ENCODE measurements around the gene PXDC1. TPM values are rescaled to one million over a fixed set of nuclear protein-coding genes. Genes with fewer than 3 reads are reported as not detected.
"Not testable (repeated sequence)": the region's sequence is repeated elsewhere in the genome, so short reads cannot be mapped to it uniquely, and the experiment has no call there.

The PXDC1 gene
- total RNA-seq, 1 donor from 2014 or later = 22.9 TPM

DNA sequence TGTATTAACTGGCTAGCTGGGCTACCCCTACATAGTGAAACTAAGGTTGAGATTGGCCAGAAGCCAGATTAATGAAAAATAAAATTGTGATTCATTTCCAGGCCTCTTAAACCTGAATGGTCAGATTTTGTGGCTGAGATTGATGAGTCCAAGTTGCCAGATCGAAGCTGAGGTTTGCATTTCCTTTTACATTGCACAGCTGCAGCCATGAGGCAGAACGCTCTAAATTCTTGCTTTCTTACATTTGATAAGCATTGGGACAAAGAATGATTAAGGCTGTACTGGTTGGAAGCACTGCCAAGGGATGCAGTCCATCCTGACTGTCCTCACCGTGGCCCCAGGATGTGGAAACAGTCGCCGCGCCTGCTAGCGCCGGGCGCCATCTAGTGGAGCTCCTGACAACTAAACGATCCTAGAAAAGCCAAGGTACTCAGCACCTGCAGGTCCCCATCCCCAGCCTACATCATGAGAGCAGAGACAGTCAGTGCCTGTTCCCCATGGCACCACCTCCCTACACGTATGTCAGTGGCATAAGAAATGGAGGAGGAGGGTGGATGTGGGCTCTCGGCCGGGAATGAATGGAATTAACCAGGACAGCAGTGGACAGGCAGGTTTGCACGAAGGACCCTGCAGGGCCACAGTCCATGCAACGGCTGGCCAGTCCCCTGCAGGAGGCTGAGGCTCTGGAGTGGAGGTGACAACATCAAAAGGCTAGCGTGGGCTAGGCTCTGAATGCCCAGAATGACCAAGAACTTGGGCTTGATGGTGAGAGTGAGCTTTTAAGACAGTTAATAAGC, 19.0 kb downstream of the PXDC1 start:
- peak; percentile 77 for DNase-seq (ENCODE audit: low spot score)

DNA sequence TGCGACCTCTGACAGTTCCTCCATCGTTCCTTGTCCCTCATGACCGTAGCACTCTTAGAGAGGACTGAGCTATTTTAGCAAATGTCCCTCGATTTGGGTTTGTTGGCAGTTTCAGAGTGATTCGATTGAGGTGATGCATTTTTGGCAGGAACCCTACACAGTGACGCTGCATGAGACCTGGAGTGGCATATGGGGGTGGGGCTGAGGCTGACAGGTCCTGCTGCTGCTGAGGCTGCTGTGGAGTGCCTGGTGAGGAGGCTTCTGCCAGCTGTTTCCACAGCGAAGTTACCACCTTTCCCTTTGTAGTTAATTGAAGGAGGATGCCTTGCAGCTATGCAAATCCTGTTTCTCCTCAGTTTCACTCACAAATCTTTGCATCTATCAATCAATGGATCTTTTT, 19.8 kb downstream of the PXDC1 start:
- DNase-seq (ENCODE audit: low spot score) = no peak

DNA sequence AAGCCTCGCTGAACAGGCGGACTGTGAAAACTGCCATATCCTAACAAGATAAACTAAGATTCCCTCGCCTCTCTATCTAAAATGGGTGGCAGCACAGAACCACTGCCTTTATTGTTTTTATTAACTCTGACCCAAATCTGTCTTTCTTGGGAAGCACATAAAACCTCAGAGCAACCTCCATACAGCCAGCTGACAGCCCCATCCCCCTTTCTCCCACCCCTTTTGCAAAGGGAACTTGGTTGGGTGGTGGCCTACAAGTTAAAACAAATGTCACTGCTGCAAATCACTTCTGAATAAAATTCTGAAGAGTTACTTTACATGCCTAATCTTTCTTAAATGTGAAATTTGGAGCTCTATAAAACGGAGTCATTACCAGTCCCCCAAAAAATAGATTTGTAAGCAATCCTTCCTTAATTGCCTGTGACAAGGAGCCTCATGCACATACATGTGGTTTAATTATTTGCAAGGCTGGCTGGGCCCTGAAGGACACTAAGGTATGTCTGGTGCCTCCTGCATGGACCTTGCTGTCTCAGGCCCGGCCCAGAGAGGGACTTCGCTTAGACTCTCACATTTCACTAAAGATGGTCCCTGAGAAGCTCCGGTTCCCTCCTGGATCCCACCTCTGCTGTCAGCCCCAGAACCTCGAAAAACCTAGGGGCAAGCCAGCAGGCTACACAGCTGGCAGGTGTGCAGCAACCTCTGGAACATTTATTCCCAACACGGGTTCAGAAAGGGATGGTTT, 21.7 kb downstream of the PXDC1 start:
- DNase-seq (ENCODE audit: low spot score) = no peak

DNA sequence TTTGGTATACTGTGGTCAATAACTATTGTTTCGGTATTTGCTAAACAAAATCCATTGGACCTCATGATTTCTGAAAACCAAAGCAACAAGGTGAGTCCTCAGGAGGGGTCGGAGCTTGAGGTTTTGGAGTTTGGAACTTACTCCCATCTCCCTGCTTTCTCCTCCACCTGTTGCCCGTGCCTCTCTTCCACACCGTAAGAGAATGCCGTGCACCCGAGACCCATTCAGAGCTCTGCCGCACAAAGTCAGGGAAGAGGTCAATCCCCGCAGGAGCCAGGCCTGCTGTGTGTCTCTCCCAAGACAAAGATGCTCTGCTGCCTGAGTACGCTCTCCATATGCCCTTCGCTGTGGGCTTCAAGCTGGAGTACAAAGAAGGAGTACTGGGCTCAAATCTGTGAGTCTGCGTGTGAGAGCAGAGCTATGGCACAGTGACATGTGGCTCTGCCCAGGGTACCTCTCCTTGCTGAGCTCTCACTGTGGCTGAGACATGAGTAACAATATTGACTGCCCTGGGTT, 23.9 kb downstream of the PXDC1 start:
- DNase-seq (ENCODE audit: low spot score) = no peak

DNA sequence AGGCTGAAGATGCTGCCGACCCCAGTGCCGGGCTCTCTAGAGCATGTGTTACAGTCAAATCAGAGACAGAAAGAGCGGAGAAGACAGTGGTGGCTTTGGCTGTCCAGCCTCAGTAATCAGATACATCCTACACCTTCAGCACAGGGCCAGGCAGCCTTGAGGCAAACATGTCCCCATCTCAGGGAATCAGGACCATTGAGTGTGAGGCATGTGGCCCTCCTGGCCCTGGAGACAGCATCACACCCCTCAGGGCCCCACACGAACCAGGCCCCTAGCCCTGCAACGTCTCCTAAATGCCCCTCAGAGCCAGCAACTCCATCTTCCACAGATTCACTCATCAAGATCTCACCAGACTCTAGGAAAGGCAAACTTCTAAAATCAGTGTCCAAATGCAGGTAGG, 24.5 kb downstream of the PXDC1 start:
- no peak for DNase-seq (ENCODE audit: low spot score)

DNA sequence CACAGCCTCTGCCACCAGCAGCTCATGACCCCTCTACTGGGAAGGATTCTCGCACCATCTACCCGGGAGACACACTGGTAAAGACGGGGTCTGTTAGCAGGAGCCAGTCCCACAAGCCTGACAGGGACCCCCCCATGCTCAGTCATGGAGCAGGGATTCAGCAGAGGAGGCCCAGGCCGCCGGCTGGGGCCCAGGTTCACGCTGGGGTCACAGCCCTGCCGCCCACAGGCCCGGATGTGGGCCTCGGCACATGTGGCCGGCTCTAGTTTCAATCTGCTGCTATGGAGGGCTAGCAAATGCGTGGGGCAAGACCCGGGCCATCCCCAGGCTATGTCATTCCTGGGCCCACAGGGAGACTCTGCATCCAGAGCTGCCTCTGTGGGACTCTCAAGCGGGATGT, 25.1 kb downstream of the PXDC1 start:
- no peak for DNase-seq (ENCODE audit: low spot score)

DNA sequence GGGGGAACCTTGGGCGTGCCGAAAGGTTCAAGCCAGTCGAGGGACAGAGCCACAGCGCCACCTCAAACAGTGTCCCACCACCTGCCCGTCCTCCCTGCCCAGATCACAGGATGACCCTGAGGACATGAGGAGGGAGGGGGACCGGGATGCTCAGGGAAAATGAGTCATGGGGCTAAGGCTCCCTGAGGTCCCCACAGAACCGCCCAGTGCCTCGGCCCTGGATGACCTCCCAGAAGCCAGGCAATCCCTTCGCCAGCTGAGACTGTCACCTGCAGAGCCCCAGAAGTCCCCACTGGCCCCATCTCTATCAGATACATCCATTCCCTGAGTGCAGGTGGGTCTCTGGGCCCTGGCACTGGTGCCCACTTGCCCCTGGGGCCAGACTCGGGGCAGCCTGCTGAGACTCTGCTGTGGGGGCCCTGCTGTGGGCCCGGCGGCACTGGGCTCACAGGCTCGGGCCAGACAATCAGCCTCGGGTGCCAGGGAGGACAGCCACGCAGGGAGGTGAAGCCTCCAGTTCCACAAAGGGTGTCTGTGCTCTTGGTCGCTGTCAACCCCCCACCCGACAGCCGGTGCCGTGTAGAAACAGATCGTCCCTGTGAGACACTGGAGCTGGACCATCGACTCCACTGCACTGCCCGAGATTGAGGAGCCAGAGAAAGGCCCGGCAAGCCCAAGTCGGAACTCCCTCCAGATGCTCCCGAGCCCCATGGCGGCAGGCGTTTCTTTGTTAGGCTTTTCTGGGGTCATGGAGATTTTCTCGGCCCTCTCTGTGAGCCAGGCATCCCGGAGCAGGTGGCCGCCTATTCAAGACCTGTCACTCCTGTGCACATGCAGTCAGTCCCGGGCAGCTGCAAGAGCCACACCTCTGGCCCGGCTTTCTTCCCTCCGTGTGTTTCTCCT, 26.1 kb downstream of the PXDC1 start:
- DNase-seq (ENCODE audit: low spot score) = no peak

DNA sequence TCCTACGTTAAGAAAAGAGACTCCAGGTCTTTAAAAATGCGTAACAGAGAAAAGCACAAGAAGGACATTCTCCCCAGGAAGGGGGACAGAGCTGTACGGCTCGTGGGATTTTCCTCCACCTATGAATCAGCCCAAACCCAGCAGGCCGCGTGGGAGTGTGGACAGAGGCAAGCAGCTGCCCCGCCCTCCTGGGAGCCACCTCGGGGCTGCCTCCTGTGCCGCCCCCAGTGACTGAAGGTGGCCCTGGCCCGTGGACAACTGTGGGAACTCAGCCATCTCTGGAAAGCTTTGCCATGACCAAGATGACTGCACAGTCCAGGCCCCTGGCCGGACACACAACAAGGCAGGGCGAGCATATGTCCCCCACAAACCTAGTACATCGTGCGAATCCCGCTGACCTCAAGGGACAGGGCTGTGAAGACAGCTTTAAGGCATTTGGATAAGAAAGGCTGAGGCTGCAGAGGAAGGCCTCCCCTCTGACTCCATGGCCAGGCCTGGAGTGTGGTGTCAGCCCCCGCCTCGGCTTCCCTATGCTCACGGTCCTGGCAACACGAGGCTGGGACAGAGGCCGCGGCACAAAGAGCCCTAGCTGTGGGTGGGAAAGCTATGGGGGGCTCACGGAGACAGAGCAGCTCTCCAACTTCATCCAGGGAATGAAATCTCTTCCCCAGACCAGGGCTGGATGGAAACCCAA, 26.9 kb downstream of the PXDC1 start:
- DNase-seq (ENCODE audit: low spot score) = no peak

DNA sequence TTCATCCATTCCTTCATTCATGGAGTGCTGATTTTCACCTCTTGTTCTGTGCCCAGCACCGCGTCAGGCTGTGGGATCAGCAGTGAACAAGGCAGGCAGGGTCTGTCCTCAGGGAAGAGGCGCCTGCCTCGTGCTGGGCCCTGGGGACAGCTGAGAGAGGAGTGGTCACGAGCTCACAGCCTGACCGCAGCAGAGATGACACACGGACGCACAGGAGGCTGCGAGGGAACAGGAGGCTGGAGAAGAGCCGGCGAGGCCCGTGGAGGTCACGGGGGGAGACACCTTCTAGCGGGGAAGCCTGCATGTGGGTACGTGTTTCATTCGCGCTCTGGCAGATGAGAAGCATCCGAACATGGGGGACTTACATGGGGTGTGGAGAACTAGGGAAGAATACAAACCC, 27.5 kb downstream of the PXDC1 start:
- no peak for DNase-seq (ENCODE audit: low spot score)

DNA sequence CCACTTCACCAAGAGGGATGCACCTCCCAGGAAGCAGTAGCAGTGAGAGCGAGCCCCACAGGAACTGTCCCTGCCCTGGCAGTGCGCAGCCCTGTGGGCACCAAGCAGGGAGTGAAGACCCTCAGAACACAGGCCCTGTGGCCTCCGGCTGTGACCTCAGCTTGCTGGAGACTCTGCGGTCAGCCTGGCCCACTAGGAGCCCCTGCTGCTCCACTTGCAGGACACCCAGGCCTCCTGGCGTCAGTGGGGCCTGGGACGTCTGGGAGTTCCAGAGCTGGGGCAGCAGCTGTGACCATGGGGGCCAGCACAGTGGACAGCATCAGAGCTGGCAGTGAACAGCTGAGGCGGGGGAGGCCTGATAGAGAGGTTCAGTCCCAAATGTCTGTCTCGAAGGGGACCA, 28.3 kb downstream of the PXDC1 start:
- DNase-seq (ENCODE audit: low spot score) = no peak

DNA sequence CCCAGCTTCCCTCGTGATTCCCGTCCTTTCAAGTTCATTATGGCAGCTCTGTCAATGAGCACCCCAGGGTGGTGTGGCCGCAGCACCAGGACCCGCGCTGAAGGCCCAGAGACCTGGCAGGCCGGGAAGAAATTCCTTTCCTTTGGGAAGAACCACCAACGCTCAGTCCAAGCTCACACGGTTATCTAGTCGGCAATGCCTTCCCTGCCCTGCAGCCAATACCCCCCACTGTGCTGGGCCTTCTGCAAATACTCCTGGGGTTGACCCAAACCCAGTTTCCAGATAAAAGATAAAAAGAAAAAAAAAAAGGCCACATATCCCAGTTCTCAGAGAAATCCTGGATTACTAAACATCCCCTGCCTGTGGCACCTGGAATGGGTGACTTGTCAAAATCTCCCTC, 28.7 kb downstream of the PXDC1 start:
- no peak for DNase-seq (ENCODE audit: low spot score)

DNA sequence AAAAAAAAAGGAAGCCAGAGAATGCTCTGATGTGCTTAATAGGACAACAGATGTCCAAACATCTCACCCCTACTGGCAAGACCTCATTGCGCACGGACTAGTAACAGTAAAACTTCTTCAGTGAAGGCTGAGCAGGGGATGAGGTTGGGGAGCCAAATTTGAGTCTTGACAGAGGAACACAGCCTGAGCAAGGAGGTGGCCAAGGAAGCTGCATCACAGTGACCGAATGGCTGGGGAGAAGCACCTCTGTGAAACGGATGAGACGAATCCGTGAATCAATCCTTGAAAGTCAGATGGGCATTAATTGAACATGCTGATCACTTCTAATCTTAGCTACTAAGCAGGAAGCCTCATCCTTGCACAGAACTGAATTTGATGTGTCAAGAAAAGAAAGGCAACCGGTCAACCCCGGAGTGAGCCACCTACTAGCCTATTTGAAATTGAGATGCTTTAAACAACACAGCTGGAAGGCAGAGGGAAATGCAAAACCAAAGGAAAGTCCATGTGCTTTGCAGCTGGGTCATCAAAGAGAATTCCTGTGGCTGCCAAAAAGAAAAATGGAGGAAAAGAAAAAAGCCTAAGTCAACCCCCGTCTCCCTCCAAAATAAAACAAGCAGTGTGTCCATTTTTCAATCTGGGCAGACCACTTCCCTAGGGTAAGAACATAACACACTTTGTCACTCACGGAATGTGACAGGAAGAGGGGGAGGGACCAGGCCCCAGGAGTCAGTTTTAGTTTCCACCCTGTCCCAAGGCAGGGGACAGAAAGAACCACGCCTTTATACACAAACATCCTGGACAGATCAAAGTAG, 29.5 kb downstream of the PXDC1 start:
- DNase-seq (ENCODE audit: low spot score) = no peak

DNA sequence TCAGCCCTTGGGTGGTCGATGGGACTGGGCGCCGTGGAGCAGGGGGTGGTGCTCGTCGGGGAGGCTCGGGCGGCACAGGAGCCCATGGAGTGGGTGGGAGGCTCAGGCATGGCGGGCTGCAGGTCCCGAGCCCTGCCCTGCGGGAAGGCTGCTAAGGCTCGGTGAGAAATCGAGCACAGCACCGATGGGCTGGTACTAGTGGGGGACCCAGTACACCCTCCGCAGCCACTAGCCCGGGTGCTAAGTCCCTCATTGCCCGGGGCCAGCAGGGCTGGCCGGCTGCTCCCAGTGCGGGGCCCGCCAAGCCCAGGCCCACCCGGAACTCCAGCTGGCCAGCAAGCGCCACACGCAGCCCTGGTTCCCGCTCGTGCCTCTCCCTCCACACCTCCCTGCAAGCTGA, 30.7 kb downstream of the PXDC1 start:
- not testable (repeated sequence) for DNase-seq (ENCODE audit: low spot score)

DNA sequence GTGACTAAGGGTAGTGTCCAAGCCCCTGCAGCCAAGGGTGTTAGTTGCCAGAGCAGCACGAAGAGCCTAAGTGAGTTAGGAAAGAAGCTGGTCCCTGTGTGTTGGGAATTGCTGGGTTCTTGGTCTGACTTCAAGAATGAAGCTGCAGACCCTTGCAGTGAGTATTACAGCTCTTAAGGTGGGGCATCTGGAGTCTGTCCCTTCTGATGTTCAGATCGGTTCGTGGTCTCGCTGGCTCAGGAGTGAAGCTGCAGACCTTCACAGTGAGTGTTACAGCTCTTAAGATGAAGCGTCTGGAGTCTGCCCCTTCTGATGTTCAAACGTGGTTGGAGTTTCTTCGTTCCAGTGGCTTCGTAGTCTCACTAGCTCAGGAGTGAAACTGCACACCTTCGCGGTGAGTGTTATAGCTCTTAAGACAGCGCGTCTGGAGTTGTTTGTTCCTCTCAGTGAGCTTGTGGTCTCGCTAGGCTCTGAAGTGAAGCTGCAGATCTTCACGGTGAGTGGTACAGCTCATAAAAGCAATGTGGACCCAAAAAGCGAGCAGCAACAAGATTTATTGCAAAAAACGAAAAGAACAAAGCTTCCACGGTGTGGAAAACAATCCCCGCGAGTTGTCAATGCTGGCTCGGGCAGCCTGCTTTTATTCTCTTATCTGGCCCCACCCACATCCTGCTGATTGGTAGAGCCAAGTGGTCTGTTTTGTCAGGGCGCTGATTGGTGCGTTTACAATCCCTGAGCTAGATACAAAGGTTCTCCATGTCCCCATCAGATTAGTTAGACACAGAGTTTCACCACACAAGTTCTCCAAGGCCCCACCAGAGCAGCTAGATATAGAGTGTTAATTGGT, 31.8 kb downstream of the PXDC1 start:
- no peak for DNase-seq (ENCODE audit: low spot score)

DNA sequence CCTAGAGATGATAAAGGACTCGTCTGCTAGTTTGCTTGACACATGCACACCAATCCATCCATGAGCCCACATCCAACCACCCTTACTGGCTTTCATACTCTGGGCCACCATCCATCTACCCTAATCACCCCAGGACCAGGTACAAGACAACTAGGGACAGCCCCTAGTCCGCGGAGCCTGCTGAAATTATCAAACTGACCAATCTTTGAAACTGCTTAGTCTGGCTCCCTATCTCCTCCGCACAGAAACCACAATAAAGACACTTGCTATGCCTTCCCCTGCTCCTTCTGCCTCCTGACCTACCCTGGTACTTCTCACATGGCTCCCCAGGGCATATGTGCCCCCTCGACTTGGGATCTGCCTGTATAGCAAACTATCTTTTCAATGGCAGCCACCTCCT, 33.1 kb downstream of the PXDC1 start:
- DNase-seq (ENCODE audit: low spot score) = no peak

DNA sequence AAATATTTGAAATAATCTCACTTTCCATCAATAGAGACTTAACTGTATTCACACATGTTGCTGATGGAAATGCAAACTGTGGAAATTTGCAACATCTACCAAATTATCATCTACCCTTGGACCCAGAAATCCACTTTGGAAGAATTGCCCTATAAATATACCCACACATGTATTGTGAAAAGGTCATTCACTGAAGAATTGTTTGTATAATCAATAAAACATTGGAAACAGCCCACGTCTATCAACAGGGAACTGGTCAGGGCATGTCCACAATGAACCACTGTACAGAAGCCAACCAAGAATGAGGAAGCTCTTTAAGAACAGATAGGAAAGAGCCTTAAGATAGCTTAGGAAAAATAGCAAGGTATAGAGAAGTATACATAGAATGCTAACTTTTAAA, 36.2 kb downstream of the PXDC1 start:
- DNase-seq (ENCODE audit: low spot score) = no peak

DNA sequence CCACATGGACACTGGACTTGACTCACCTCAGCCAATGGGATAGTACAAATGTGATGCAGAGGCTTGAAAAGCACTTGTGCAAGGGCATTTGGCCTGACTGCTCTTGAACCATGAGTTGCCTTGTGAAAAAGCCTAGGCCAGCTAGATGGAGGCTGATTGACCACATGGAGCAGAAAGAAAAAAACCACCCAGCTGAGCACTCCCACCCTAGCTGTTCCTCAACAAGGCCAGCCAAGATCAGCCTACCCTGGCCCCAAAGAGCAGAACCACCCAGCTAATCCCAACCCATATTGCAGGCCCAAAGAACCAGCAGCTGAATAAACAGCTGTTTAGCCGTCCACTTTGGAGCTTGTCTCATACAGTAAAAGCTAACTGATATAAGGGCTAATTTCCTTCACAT, 36.7 kb downstream of the PXDC1 start:
- no peak for DNase-seq (ENCODE audit: low spot score)

DNA sequence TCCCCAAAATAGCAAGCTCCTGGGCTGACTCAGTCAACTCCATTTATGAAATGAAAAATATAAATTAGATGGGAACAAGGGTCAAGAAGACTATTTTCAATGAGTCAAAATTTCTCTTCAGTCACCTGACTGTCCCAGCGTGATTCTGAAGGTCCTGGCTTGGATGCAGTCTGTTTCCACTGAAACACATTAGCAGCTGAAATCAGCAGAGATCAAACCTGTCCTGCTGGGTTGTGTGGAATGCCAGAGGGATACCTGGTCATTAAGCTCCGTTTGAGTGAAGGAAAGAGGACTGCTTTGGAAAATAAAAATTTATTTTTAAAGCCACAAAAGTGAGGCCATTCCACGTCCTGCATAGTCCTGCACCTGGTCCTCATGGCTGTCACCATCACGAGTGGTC, 37.4 kb downstream of the PXDC1 start:
- DNase-seq (ENCODE audit: low spot score) = no peak

DNA sequence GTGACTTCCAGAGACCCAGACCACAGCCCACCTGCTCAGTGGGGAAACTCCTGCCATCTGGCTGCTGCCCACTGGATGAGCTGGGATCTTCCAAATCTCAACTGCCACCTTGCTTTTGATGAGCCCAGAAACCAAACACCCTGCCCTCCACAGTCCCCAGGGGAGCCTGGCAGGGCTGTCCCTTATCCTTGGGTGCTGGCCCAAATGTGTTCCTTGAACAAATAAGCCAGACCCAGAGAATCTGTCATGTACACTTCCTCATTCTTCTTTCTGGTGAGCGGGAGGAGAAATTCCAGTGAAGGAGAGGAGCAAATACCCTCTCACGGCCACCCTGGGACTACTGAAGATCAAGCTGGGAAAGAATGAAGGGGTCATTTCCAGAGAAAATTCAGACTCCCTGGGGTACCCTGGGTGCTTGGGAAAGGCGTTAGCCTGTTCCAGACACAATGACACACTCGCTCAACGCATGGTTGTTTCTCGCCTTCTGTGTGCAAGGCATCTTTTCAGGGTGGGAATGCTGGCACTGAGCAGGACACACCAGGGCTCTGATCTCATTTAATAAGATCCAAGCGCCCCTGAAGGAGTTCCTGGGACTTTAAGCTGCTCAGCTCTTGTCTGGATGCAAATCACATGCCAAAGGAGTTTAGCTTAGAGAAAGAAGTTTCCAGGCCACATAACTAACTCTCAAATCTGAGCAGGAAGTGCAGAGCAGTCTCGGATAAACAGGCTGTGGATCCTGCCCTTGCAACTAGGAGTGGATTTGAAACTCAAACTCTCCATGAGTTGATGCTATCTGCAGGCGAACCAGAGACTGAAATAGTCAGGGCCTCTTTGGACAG, 38.5 kb downstream of the PXDC1 start:
- no peak for DNase-seq (ENCODE audit: low spot score)
